Spleen (tissue), 7 donors: Measurements from ENCODE around the gene INPP5D.

Experiments used
- POLR2A ChIP-seq, 3 donors: fragments of 450-650 bp; IDR thresholded peaks; one replicate each; pipeline ENCODE4 v1.5.1; 2017; ENCODE audit warnings: antibody characterized with exemption in 3 of 3, mild to moderate bottlenecking in 1 of 3
- POLR2AphosphoS5 ChIP-seq, 3 donors: sonication (generic); formaldehyde crosslinking; IDR thresholded peaks; one replicate each; pipeline ENCODE4 v1.5.1; 2017; ENCODE audit warnings: antibody characterized with exemption in 3 of 3
- TF ChIP-seq, protein P1 (sequence below), 11 experiments: fragments of 200-600 bp in 7 of 11; fragments of 450-650 bp in 4 of 11; sonication (generic) in 4 of 11; IDR thresholded peaks in 8 of 11; conservative IDR thresholded peaks in 3 of 11; 1 replicate in 7 of 11; 2 replicates in 4 of 11; pipeline versions ENCODE4 v1.4.0 to v1.8.0; 2016 to 2021; ENCODE audit warnings: antibody characterized with exemption in 11 of 11, inconsistent platforms in 4 of 11, mild to moderate bottlenecking in 1 of 11
- donor health status: DM: no; HTN: no; CAD: no; lungs with moderate emphysema.
- donor health status: DM: no; HTN: no; CAD: no.
- donor health status: DM: no; HTN: no; CAD: no.

DNA sequence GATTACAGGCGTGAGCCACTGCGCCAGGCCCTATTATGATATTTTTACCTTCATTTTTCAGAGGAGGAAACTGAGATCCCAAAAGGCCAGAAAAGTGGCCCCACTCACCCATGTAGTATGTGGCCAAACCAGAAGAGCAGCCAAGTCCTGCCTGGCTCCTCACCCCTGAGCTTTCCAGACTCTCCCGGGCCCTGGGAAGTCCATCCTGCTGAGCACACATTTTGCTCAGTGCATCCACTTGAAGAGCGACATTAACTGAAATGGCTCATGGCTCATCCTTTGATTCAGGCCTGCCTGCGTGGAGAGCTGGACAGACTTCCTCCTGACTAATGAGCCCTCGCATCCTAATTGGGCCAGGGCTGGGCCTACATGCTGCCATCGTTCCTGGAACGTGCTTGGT lies 37.6 kb upstream of the INPP5D start:
- TF ChIP-seq, protein P1, sequence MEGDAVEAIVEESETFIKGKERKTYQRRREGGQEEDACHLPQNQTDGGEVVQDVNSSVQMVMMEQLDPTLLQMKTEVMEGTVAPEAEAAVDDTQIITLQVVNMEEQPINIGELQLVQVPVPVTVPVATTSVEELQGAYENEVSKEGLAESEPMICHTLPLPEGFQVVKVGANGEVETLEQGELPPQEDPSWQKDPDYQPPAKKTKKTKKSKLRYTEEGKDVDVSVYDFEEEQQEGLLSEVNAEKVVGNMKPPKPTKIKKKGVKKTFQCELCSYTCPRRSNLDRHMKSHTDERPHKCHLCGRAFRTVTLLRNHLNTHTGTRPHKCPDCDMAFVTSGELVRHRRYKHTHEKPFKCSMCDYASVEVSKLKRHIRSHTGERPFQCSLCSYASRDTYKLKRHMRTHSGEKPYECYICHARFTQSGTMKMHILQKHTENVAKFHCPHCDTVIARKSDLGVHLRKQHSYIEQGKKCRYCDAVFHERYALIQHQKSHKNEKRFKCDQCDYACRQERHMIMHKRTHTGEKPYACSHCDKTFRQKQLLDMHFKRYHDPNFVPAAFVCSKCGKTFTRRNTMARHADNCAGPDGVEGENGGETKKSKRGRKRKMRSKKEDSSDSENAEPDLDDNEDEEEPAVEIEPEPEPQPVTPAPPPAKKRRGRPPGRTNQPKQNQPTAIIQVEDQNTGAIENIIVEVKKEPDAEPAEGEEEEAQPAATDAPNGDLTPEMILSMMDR (IDR thresholded peaks at IDR 0.05 in 8 of 11, conservative IDR thresholded peaks at IDR 0.05 in 3 of 11), result no peak
- no peak for TF ChIP-seq POLR2A (IDR thresholded peaks at IDR 0.05)
- TF ChIP-seq POLR2AphosphoS5 (IDR thresholded peaks at IDR 0.05), result no peak
